GM18508 (cell line): Measurements from ENCODE around the gene ATP2C2.
"Not testable (repeated sequence)": the region's sequence is repeated elsewhere in the genome, so short reads cannot be mapped to it uniquely, and the experiment has no call there.

Experiments used
- ATAC-seq: cut with Tn5 transposase; IDR thresholded peaks from one replicate; pipeline ENCODE4 v1.9.1; 2021; ENCODE audit warnings: moderate number of reproducible peaks; ENCODE audit not compliant: insufficient read depth, unreplicated experiment

The ATP2C2 gene

GRCh38 chr16:84390131-84390785 lies 21.9 kb downstream of the ATP2C2 start:
- ATAC-seq, result no peak

- no peak for ATAC-seq
These were observed 23.1 kb downstream of the ATP2C2 start for GRCh38 chr16:84391151-84392030.

GRCh38 chr16:84392031-84392360 lies 23.7 kb downstream of the ATP2C2 start:
- no peak for ATAC-seq

GRCh38 chr16:84396082-84396481 lies 27.7 kb downstream of the ATP2C2 start:
- not testable (repeated sequence) for ATAC-seq

GRCh38 chr16:84396537-84397008 lies 28.2 kb downstream of the ATP2C2 start:
- ATAC-seq, result no peak

- ATAC-seq, result no peak
These were observed 28.8 kb downstream of the ATP2C2 start for GRCh38 chr16:84397090-84397489.

DNA sequence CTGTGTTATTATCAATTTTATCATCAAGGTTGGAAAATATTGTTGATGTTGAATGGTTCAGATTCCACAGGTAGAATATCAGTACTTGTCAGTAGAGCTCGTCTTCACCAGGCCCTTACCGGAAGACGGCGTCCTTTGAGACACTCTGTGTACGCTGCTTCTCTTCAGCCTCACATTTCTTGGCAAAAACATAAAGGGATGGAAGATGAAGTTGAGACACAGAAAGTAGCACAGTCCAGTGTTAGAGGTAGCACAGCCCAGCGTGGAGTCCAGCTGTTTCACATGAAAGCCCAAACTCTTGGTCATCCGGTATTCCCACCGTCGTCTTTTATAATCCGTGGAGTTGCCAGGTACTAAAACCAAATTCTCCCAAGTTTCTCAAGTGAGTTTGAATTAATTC lies 30.4 kb downstream of the ATP2C2 start:
- ATAC-seq, result no peak

DNA sequence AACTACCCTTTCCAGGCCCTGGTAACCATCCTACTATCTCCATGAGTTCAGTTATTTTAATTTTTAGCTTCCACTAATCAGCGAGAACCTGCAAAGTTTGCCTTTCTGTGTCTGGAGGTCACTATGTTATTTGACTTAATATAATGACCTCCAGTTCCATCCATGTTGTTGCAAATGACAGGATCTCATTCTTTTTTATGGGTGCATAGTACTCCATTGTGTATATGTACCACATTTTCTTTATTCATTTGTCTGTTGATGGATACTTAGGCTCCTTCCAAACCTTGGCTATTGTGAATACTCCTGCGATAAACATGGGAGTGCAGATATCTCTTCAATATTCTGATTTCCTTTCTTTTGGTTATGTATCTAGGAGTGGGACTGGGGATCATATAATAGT lies 31.6 kb downstream of the ATP2C2 start:
- ATAC-seq, result not testable (repeated sequence)

DNA sequence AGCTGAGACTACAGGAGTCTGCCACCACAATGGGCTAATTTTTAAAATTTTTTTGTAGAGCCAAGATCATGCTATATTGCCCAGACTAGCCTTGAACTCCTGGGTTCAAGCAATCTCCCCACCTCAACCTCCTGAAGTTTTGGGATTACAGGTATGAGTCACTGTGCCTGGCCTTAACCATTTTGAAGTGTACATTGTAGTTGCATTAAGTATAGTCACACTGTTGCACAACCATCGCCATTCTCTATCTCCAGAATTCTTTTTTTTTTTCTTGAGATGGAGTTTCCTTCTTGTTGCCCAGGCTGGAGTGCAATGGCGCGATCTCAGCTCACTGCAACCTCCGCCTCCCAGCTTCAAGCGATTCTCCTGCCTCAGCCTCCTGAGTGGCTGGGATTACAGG lies 35.1 kb downstream of the ATP2C2 start:
- ATAC-seq, result not testable (repeated sequence)

GRCh38 chr16:84404324-84404723 lies 36.0 kb downstream of the ATP2C2 start:
- ATAC-seq, result no peak

- no peak for ATAC-seq
These were observed 36.8 kb downstream of the ATP2C2 start for GRCh38 chr16:84404936-84405639.

- no peak for ATAC-seq
These were observed 37.9 kb downstream of the ATP2C2 start for GRCh38 chr16:84406006-84406963.

DNA sequence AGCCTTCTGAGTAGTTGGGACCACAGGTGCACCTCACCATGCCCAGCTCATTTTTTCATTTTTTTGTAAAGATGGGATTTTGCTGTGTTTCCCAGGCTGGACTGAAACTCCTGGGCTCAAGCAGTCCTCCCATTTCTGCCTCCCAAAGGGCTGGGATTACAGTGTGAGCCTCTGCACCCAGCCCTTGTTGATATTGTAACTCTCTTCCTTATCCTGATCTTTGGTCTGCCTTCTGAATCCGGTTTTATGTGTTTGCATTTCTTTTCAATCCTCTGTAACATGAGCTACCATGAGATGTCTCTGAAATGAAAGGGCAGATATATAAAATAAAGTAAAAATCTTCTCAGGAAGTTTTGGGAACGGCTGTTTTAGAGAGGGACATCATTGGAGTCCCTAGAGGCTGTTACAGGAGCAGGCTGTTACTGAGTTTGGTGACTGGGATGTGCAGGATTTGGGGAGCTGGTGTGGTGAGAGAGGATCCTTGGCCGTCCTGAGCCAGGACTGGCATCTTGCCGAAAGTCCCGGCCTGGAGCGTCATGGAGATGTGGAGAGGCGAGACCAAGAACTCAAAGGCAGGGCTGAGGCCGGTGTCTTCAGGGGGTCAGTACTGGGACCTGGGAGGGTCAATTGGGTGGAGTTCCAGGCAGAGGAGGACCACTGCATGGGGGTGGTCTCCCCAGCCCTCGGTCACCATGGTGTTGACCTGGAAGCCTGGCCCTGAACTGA lies 39.4 kb downstream of the ATP2C2 start:
- no peak for ATAC-seq

DNA sequence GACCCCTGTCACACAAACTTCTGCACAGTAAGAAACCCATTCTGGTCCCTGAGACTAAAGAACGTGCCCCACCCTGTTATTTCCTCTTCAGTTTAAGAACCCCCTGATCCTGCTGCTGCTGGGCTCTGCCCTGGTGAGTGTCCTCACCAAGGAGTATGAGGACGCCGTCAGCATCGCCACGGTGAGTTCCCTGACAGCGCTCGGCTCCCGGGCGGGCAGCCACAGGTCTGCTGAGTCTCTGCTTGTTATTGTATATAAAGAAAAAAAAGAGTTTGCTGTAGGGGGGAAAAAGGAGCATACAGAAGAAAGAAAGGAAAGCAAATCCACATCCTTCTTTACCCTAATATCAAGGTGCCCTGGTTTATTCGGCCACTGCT lies 40.0 kb downstream of the ATP2C2 start:
- ATAC-seq, result no peak

- no peak for ATAC-seq
These were observed 40.5 kb downstream of the ATP2C2 start for GRCh38 chr16:84408856-84409255.

DNA sequence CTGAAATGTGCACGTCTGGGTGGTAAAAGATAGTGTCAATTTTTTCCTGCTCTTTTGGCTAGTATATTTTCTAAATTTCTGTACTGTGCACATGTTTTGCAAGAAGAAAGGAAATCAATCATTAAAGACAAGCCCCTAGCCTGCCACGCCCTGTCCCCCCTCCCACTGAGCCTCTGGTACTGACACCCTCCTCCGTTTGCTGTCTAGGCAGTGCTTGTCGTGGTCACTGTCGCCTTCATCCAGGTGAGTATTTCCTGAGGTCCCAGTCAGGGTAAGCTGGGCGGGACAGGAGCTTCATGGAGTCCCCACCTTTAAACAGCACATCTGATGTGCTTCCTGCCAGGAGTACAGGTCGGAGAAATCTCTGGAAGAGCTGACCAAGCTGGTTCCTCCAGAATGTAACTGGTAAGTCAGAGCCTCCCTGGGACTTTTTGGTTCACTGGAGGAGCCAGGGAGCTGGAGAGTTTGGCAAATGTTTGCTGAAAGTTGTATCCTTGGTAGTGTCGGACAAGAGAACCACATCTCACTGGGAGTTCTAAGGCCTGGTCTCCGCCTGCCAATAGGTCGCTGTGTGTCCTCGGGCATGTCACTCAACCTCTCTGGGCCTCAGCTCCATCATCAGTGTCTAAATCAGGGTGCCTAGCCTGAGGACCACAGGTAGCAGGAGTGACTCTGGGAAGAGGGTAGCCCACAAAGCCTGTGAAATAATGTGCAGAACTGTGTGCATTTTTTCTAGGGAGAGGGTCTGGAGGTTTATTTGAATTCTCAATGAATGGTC lies 42.2 kb downstream of the ATP2C2 start:
- no peak for ATAC-seq

- ATAC-seq, result no peak
These were observed 43.4 kb downstream of the ATP2C2 start for GRCh38 chr16:84411768-84412167.

- ATAC-seq, result no peak
These were observed 43.9 kb downstream of the ATP2C2 start for GRCh38 chr16:84412262-84412661.
